Transverse colon (tissue), 3 donors: ENCODE data around the gene RTRAF.

Experiments
- CTCF ChIP-seq, 5 experiments: fragments of 200-600 bp in 3 of 5; fragments of 450-650 bp in 2 of 5; sonication (generic) in 3 of 5; IDR thresholded peaks; 1 replicate in 2 of 5; 2 replicates in 3 of 5; pipeline ENCODE4 v1.5.1; 2016 to 2017; ENCODE audit warnings: antibody characterized with exemption in 5 of 5, inconsistent platforms in 3 of 5, mild to moderate bottlenecking in 2 of 5, moderate library complexity in 1 of 5
- EP300 ChIP-seq: sonication (generic); formaldehyde crosslinking; IDR thresholded peaks from one replicate; pipeline ENCODE4 v1.6.1; 2017; ENCODE audit warnings: antibody characterized with exemption, low read depth

GRCh38 chr14:52000696-52001095, 11.3 kb downstream of the RTRAF start:
- no peak for TF ChIP-seq CTCF (IDR thresholded peaks at IDR 0.05)
- no peak for TF ChIP-seq EP300
